ENCODE results near the gene PMCH. TPM values are rescaled to one million over a fixed set of nuclear protein-coding genes. Genes with fewer than 3 reads are reported as not detected.

Gene PMCH
- total and polyA plus RNA-seq, 2 donors (not counting 3 experiments of a cell fraction or from before 2014, with no cell fraction given): 0.19 to 1.1 TPM

Small RNA genes within 50 kb of the gene (small RNA-seq; reads per million reads assigned to genes)
- gene RN7SL793P (ENCODE audit: insufficient read depth, insufficient read length, low read depth, low replicate concordance): not detected

Other genes starting within 250 kb of the PMCH start
- 26.1 and 27.8 TPM in 2 replicates for gene WASHC3, start 135.8 kb downstream of the PMCH start, total RNA-seq
- 28.2 and 28.8 TPM in 2 replicates for gene WASHC3, start 135.8 kb downstream of the PMCH start, polyA plus RNA-seq
- gene NUP37, start 77.7 kb downstream of the PMCH start, total RNA-seq: 41.3 and 46.8 TPM in 2 replicates
- gene NUP37, start 77.7 kb downstream of the PMCH start, polyA plus RNA-seq: 20.1 and 25.0 TPM in 2 replicates
- gene PARPBP, start 77.7 kb downstream of the PMCH start, total RNA-seq: 19.0 and 19.6 TPM in 2 replicates
- 2.6 and 4.2 TPM in 2 replicates for gene PARPBP, start 77.7 kb downstream of the PMCH start, polyA plus RNA-seq